Bronchial epithelial cell (primary cell): ENCODE results near the gene SUCLG2. TPM values are rescaled to one million over a fixed set of nuclear protein-coding genes. Genes with fewer than 3 reads are reported as not detected.

Source experiments
- DNase-seq: peaks from one replicate; pipeline ENCODE4 v3.0.0-alpha.2; 2010; ENCODE audit warnings: low read depth
- FAIRE-seq: peaks from 2 replicates; lab custom pipeline; 2011; peaks lifted over from hg19 to GRCh38; lab: Jason Lieb, UNC
- H3K27me3 ChIP-seq: 2 replicates; pipeline ENCODE4 v1.5.1; 2011; ENCODE audit warnings: low read length; ENCODE audit not compliant: control insufficient read depth, insufficient read depth
- H3K36me3 ChIP-seq: 2 replicates; pipeline ENCODE4 v1.5.1; 2011; ENCODE audit warnings: low read length; ENCODE audit not compliant: control insufficient read depth, insufficient read depth
- H3K4me3 ChIP-seq: 2 replicates; pipeline ENCODE4 v1.5.1; 2011; ENCODE audit warnings: mild to moderate bottlenecking, low read depth, low read length, control low read depth
- CTCF ChIP-seq: IDR thresholded peaks from 2 replicates; pipeline ENCODE4 v1.5.1; 2011; ENCODE audit warnings: mild to moderate bottlenecking, moderate library complexity, low read length, control low read depth, inconsistent platforms; ENCODE audit not compliant: insufficient read depth, severe bottlenecking
- total RNA-seq: library from RNA; depleted of rRNA; stranded (reverse); fragments of >200 nt; gene quantifications from 2 replicates; pipeline ENCODE4 v1.2.1, GENCODE V29; 2014

Gene SUCLG2
- total RNA-seq, 1 donor from 2014 or later, result 42.1 TPM

DNA sequence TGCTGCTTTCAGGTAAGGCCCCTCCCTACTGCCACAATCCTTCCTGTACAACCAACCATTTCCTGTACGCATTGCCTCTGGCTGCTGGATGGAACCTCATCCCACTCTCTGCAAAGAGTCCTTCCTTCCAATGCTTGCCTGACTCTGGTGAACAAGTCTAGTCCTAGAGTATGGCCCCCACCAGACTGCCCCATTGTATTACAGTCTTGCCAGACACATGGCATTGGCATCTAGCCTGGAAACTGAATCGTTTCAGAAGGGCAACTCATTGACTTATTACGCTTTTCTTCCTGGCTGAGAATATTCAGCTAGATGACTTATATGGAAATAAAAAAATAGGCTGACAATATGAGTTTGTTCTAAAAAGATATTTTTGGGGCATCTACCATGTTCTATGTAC lies 170.3 kb downstream of the SUCLG2 start:
- Histone ChIP-seq H3K36me3 (no peaks in the 10 kb centered on the region), H3K4me3 (no peak overlapping the region), H3K27me3 (no peaks in the 10 kb centered on the region)
- TF ChIP-seq CTCF, result no peak
- FAIRE-seq, result peak; percentile 36
- DNase-seq, result no peak

- DNase-seq (no peak), FAIRE-seq (no peak)
- Histone ChIP-seq H3K36me3 (no peaks in the 10 kb centered on the region), H3K4me3 (no peak overlapping the region), H3K27me3 (no peaks in the 10 kb centered on the region)
- TF ChIP-seq CTCF, result no peak
These were observed 173.3 kb downstream of the SUCLG2 start for GRCh38 chr3:67481126-67481525.

DNA sequence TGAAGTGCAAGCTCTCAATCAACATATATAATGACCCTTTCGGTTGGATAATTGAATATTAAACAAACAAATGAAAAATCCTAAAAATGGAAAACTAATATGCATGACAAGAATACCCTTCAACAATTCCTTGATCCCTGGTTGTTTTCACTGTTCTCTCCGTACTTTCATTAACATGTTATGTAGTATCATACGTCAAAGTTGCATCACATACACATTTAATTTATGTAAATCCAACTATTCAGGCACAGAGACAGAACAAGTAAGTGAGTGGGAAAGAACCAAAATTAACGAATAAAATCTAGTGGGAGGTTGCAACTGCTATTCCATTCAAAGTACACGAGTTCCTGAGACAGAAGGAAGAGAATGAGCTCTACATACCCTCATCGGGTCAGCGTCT lies 176.0 kb downstream of the SUCLG2 start:
- Histone ChIP-seq H3K4me3 (no peak overlapping the region), H3K27me3 (no peaks in the 10 kb centered on the region), H3K36me3 (no peaks in the 10 kb centered on the region)
- no peak for DNase-seq
- no peak for TF ChIP-seq CTCF
- no peak for FAIRE-seq

GRCh38 chr3:67474311-67474710 lies 180.1 kb downstream of the SUCLG2 start:
- no peak for TF ChIP-seq CTCF
- Histone ChIP-seq H3K36me3 (no peaks in the 10 kb centered on the region), H3K4me3 (no peak overlapping the region), H3K27me3 (no peaks in the 10 kb centered on the region)
- no peak for DNase-seq
- no peak for FAIRE-seq

DNA sequence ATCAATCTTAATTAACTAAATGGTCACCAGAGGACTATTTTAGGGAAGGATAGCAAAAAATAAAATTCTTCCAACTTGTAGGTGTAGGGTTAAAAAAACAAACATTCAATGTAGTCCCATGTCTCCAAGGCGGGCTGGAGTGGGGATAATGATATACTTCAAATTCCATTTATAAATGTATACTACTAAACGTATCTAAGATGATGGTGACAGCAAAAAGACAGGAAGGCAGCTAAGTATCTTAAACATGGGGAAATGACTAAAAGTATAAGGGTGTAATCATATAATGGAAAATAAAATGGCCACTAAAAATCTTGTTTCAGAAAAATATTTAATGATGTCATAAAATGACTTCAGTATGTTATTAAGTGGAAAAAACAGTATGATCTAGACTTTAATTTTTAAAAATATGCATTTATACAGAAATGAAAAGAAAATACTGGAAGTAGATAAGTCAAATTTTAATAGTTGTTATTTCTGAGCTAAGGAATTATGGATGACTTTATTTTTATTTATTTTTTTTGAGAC lies 181.7 kb downstream of the SUCLG2 start:
- no peak for DNase-seq
- no peak for TF ChIP-seq CTCF
- Histone ChIP-seq H3K36me3 (no peaks in the 10 kb centered on the region), H3K4me3 (no peak overlapping the region), H3K27me3 (no peaks in the 10 kb centered on the region)
- FAIRE-seq, result no peak

GRCh38 chr3:67470207-67470606 lies 184.2 kb downstream of the SUCLG2 start:
- no peaks in the 10 kb centered on the region for H3K27me3 ChIP-seq
- H3K4me3 ChIP-seq, result no peak overlapping the region
- H3K36me3 ChIP-seq, result no peaks in the 10 kb centered on the region
- TF ChIP-seq CTCF, result no peak
- FAIRE-seq, result no peak
- DNase-seq, result no peak
